Measurements from ENCODE around the gene DND1. TPM values are rescaled to one million over a fixed set of nuclear protein-coding genes. Genes with fewer than 3 reads are reported as not detected.
"Not testable (repeated sequence)": the region's sequence is repeated elsewhere in the genome, so short reads cannot be mapped to it uniquely, and the experiment has no call there.

DND1 gene
- total and polyA plus RNA-seq, 4 donors: 0.60 to 1.9 (median 1.6) TPM

GRCh38 chr5:140674211-140674610 is 835 bp upstream of the DND1 start:
- DNase-seq: no peak

DNA sequence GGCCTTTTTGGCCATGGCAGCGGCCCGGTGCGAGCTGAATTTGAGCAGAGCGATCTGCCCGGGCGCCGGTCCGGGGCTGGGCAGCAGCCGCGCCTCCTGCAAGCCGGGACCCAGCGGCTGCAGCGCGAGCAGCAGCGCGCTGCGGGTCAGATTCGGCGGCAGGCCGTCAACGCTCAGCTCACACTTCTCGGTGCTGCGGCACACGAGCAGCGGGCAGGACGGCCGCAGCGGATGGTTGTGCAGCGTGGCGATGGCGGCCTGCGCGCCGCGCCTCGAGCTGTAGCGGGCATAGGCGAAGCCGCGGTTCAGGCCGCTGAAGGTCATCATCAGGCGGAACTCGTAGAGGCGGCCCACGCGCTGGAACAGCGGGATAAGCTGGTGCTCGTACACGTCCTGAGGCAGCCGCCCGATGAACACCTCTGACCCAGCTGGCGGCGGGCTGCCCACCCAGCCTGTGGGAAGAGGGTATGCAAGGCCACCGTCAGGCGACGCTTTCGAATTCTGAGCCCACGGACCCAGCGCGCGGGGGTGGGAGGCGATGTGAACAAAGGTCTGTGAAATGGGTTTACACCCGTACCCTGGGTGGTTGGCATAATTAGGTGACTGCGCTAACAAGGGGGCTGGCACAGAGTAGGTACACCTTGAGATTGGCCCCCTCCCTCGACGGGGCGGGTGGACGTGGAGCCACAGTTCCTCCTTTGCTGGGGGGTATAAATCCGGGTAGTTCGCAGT is 755 bp downstream of the DND1 start:
- Histone ChIP-seq H3K4me1 (ENCODE audit: control insufficient read depth in 5 of 5, insufficient read depth in 5 of 5, low read length in 5 of 5) (no peaks in the 10 kb centered on the region), H3K4me3 (no peak overlapping the region), H3K9ac (ENCODE audit: insufficient read depth in 1 of 2, low read length in 2 of 2) (no peak overlapping the region), H3K9me3 (ENCODE audit: control insufficient read depth in 4 of 4, insufficient read depth in 3 of 4, low read length in 3 of 4) (no peaks in the 10 kb centered on the region), H3K27ac (ENCODE audit: low read depth in 1 of 2, low read length in 1 of 2) (no peak overlapping the region), H3K27me3 (ENCODE audit: control insufficient read depth in 3 of 3, insufficient read depth in 3 of 3, low read length in 2 of 3) (no peaks in the 10 kb centered on the region), H3K36me3 (ENCODE audit: control insufficient read depth in 4 of 4, insufficient read depth in 4 of 4, low read length in 4 of 4) (peaks cover 30 to 75% (median 38%) of the 10 kb centered on the region in 4 donors)
- no peak for TF ChIP-seq CTCF (IDR thresholded peaks at IDR 0.05; ENCODE audit: control extremely low read depth, extremely low read depth)
- WGBS, 2 donors: 78 to 85% methylated on average over 70 of the region's 70 CpGs
- no peak for ATAC-seq (ENCODE audit: insufficient read depth, low FRiP score)
- peak; percentile 17 to 51 (median 29) for DNase-seq

More at GRCh38 chr5:140674211-140674610, 835 bp upstream of the DND1 start:
- H3K4me3 ChIP-seq: no peak overlapping the region
- H3K4me1 ChIP-seq (ENCODE audit: control insufficient read depth in 5 of 5, insufficient read depth in 5 of 5, low read length in 5 of 5): no peaks in the 10 kb centered on the region
- H3K27me3 ChIP-seq (ENCODE audit: control insufficient read depth in 3 of 3, insufficient read depth in 3 of 3, low read length in 2 of 3): no peaks in the 10 kb centered on the region
- 87 to 89% methylated on average over 2 of the region's 2 CpGs for WGBS, 2 donors
- H3K9me3 ChIP-seq (ENCODE audit: control insufficient read depth in 4 of 4, insufficient read depth in 3 of 4, low read length in 3 of 4): no peaks in the 10 kb centered on the region
- ATAC-seq (ENCODE audit: insufficient read depth, low FRiP score): no peak
- H3K9ac ChIP-seq (ENCODE audit: insufficient read depth in 1 of 2, low read length in 2 of 2): no peak overlapping the region
- TF ChIP-seq CTCF (IDR thresholded peaks at IDR 0.05; ENCODE audit: control extremely low read depth, extremely low read depth): no peak
- no peak overlapping the region for H3K27ac ChIP-seq (ENCODE audit: low read depth in 1 of 2, low read length in 1 of 2)
- peaks cover 34 to 69% (median 36%) of the 10 kb centered on the region in 4 donors for H3K36me3 ChIP-seq (ENCODE audit: control insufficient read depth in 4 of 4, insufficient read depth in 4 of 4, low read length in 4 of 4)

DNA sequence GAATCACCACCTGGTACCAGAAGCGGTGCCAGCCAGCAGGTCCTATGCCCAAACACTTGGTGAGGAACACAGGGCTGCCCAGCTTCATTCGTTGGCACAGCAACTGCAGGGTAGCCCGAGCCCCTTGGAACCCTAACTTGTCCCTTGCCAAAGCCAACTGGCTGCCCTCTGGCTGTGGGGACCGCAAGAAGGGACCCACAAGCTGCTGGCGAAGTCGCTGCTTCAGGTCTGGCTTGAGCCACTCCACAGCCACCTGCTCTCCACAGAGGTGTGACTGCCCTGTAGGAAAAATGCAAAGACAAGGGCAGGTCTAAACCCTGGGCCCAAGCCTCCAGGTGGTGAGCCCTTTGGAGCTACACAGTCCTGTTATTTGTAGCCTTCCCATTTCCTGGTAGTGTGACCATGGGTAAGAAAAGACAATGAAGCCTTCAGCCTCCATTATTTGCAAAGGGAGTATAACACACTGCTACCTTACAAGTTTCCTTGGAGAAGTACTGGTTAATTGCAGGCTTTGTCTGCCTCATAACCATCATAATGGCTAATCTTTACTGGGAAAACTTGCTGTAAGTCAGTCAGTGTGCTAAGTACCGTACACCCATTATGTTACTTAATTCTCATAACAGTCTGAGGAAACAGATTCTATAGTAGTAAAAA is 1.8 kb downstream of the DND1 start:
- no peak for ATAC-seq (ENCODE audit: insufficient read depth, low FRiP score)
- no peaks in the 10 kb centered on the region for H3K4me1 ChIP-seq (ENCODE audit: control insufficient read depth in 5 of 5, insufficient read depth in 5 of 5, low read length in 5 of 5)
- H3K9ac ChIP-seq (ENCODE audit: insufficient read depth in 1 of 2, low read length in 2 of 2): no peak overlapping the region
- H3K4me3 ChIP-seq: no peak overlapping the region
- H3K27ac ChIP-seq (ENCODE audit: low read depth in 1 of 2, low read length in 1 of 2): no peak overlapping the region
- DNase-seq: no peak
- 93 to 99% methylated on average over 5 to 6 of the region's 7 CpGs for WGBS, 2 donors
- no peaks in the 10 kb centered on the region for H3K27me3 ChIP-seq (ENCODE audit: control insufficient read depth in 3 of 3, insufficient read depth in 3 of 3, low read length in 2 of 3)
- no peak for TF ChIP-seq CTCF (IDR thresholded peaks at IDR 0.05; ENCODE audit: control extremely low read depth, extremely low read depth)
- peaks cover 28 to 68% (median 31%) of the 10 kb centered on the region in 4 donors for H3K36me3 ChIP-seq (ENCODE audit: control insufficient read depth in 4 of 4, insufficient read depth in 4 of 4, low read length in 4 of 4)
- H3K9me3 ChIP-seq (ENCODE audit: control insufficient read depth in 4 of 4, insufficient read depth in 3 of 4, low read length in 3 of 4): no peaks in the 10 kb centered on the region

DNA sequence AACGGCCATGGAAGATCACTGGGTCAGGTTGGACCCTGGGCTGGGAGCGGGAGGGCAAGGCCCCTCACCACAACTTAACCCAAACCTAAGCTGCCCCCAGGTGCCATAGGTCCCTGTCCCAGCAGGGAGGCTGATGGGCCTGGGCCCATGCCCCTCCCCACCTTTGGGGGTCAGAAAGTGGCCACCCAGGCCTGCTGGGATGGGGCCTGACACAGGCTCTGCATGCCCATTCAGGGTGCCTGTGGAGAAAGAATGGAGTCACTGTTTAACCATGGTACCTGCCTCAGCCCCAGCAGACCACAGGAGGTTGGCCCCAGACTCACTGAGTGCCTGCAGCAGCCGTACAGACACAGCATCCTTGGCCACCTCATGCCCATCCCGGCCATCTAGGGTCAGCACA is 2.3 kb downstream of the DND1 start:
- not testable (repeated sequence) for ATAC-seq (ENCODE audit: insufficient read depth, low FRiP score); H3K4me3 ChIP-seq
- 94 to 100% methylated on average over 4 of the region's 4 CpGs for WGBS, 2 donors

More for the DNA sequence above, 2.3 kb downstream of the DND1 start:
- H3K27me3 ChIP-seq (ENCODE audit: control insufficient read depth in 3 of 3, insufficient read depth in 3 of 3, low read length in 2 of 3); H3K9me3 ChIP-seq (ENCODE audit: control insufficient read depth in 4 of 4, insufficient read depth in 3 of 4, low read length in 3 of 4); DNase-seq; H3K4me1 ChIP-seq (ENCODE audit: control insufficient read depth in 5 of 5, insufficient read depth in 5 of 5, low read length in 5 of 5); H3K9ac ChIP-seq (ENCODE audit: insufficient read depth in 1 of 2, low read length in 2 of 2); H3K27ac ChIP-seq (ENCODE audit: low read depth in 1 of 2, low read length in 1 of 2): not testable (repeated sequence)
- peaks cover 22 to 65% (median 26%) of the 10 kb centered on the region in 4 donors for H3K36me3 ChIP-seq (ENCODE audit: control insufficient read depth in 4 of 4, insufficient read depth in 4 of 4, low read length in 4 of 4)
